Stimulated activated memory B cell treated with anti-CD40 and anti-IgM and Interleukin-4, amounts not matched to agents 10 μg/mL and 1 μg/mL and 100 μg/mL, for 72 hours (primary cell): ENCODE data around the gene MAJIN.
"Not testable (repeated sequence)": the region's sequence is repeated elsewhere in the genome, so short reads cannot be mapped to it uniquely, and the experiment has no call there.

Source experiments
- ATAC-seq: fragments of 150-1000 bp; cut with Tn5 transposase; 2 replicates; pipeline ENCODE4 v1.10.0; 2021
- H3K27ac Mint-ChIP-seq: one replicate; pipeline ENCODE4 v1.8.0; 2022; ENCODE audit warnings: mild to moderate bottlenecking, mixed read lengths
- H3K27me3 Mint-ChIP-seq: one replicate; pipeline ENCODE4 v1.8.0; 2022; ENCODE audit warnings: mixed read lengths
- H3K36me3 Mint-ChIP-seq: one replicate; pipeline ENCODE4 v1.8.0; 2022; ENCODE audit warnings: mixed read lengths
- H3K4me1 Mint-ChIP-seq: one replicate; pipeline ENCODE4 v1.8.0; 2022; ENCODE audit warnings: mixed read lengths
- H3K4me3 Mint-ChIP-seq: one replicate; pipeline ENCODE4 v1.8.0; 2022; ENCODE audit warnings: mild to moderate bottlenecking, moderate library complexity, mixed read lengths
- H3K9me3 Mint-ChIP-seq: one replicate; pipeline ENCODE4 v1.8.0; 2022; ENCODE audit warnings: mixed read lengths

The MAJIN gene

DNA sequence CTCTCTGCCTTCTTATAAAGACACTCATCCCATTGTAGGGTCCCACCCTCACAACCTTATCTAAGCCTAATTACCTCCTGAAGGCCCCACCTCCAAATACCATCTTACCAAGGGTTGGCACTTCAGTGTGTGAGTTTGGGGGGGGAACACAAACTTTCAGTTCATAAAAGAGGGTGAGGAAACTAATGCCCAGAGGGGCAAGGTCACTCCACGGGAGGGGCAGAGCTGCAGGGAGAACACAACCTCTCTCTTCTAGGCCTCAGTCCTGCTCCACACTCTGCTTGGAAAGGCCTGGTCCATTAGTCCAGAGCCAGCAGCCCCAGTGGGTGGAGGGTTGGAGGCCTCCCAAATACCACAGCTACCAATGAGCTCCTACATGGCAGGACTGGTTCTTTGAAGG is 27.6 kb upstream of the MAJIN start:
- H3K27ac Mint-ChIP-seq, result no peak overlapping the region
- H3K36me3 Mint-ChIP-seq, result no peaks in the 10 kb centered on the region
- no peaks in the 10 kb centered on the region for H3K27me3 Mint-ChIP-seq
- H3K4me1 Mint-ChIP-seq, result peaks cover 25% of the 10 kb centered on the region
- ATAC-seq, result no peak
- no peak overlapping the region for H3K4me3 Mint-ChIP-seq
- H3K9me3 Mint-ChIP-seq, result no peaks in the 10 kb centered on the region

DNA sequence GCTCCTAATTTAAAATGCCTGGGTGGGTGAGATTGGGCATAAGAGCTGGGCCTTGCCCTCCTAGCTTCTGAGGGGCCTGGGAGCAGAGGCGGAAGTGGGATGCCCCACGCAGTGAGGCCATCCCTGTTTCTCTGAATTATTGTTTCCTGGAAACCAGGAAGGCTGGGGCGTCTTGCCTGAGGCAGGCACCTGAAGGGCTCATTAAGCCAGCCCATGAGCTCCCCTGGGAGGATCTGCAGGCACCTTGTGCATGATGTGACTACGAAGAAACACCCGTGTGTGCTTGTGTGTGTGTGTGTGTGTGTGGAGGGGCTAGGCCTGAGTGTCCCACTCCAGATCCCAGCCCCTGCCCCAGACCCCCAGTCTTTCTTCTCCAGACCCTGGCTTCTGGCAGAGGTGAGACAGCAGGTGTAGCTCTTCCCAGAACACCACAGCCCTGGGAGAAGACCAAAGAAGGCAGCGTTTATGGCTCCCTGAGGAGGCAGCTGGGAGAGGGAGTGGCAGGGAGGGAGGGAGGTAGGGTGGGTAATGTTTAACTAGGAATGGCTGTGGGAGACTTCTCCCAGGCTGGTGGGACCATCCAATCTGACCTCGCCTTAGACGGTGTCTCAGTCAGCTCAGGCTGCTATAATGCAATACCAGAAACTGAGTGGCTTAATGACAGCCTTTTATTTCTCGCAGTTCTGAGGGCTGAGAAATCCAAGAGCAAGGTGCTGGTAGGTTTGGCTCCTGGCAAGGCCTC is 27.0 kb upstream of the MAJIN start:
- H3K36me3 Mint-ChIP-seq, result no peaks in the 10 kb centered on the region
- no peaks in the 10 kb centered on the region for H3K27me3 Mint-ChIP-seq
- no peak for ATAC-seq
- H3K27ac Mint-ChIP-seq, result peak overlapping the region; percentile 45
- no peaks in the 10 kb centered on the region for H3K9me3 Mint-ChIP-seq
- no peak overlapping the region for H3K4me3 Mint-ChIP-seq
- peaks cover 25% of the 10 kb centered on the region for H3K4me1 Mint-ChIP-seq

DNA sequence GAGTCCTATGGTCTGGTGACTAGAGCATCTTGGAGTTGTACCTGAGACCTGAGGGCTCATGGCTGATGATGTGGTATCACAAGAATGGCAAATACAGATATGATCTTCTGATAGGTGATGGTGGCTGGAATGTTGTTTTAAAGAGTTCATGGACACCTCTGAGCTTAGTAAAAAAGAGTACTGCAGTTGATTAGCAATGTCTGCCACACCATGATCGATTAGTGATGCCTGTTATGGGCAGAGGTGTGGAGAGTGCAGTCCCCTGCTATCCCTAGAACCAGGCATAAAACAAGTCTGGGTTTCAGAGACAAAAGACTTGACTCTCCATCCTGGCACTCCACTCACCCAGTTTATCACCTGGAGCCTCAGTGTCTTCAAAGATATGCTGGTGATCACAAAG is 26.2 kb upstream of the MAJIN start:
- no peak for ATAC-seq
- H3K27ac Mint-ChIP-seq, result peak overlapping the region; percentile 45
- no peaks in the 10 kb centered on the region for H3K9me3 Mint-ChIP-seq
- peaks cover 25% of the 10 kb centered on the region for H3K4me1 Mint-ChIP-seq
- no peak overlapping the region for H3K4me3 Mint-ChIP-seq
- no peaks in the 10 kb centered on the region for H3K27me3 Mint-ChIP-seq
- H3K36me3 Mint-ChIP-seq, result no peaks in the 10 kb centered on the region

DNA sequence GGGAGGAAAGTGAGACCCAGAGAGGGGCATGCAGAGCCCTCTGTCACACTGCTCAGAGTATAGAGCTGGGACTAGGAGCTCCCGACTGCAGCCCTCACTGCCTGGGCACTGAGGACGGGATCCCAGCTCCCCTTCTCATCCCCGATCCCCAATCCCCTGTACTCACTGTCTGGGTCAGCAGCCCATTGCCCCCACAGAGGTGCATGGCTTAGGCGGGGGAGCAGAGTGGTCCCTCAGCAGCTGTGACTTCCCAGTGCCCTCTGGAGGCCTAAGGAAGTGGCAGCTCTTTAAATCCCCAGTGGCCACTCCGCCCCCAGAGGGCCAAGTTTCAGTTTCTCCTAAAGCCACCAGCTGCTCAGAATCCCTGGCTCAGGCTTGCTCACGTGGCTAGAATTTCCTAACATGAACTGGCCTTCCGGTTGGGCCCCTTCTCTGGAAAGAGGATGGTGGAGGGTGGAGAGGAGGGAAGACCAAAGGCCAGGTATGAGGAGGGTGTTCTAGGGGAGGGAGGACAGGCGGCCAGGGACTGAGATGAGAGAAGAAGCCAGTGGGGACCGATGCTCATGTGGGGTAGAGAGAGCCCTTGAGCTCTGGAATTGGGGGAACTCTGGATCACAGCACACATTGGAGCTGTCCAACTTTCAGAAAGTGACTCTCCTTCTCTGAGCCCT is 24.9 kb upstream of the MAJIN start, which contains the start of gene BATF2:
TSS of gene BATF2 (minus strand) at position 262 of the 671 bp plus-strand sequence. CDS start at position 205, 57 bp downstream.
- ATAC-seq, result peak; percentile 79
- no peaks in the 10 kb centered on the region for H3K36me3 Mint-ChIP-seq
- H3K4me3 Mint-ChIP-seq, result peak within 1 kb of the TSS; percentile 74
- peak within 1 kb of the TSS; percentile 48 for H3K27ac Mint-ChIP-seq
- no peaks in the 10 kb centered on the region for H3K9me3 Mint-ChIP-seq
- peaks cover 28% of the 10 kb centered on the region for H3K4me1 Mint-ChIP-seq
- no peaks in the 10 kb centered on the region for H3K27me3 Mint-ChIP-seq

- H3K4me1 Mint-ChIP-seq, result peaks cover 34% of the 10 kb centered on the region
- H3K9me3 Mint-ChIP-seq, result no peaks in the 10 kb centered on the region
- H3K4me3 Mint-ChIP-seq, result peak overlapping the region; percentile 74
- peak overlapping the region; percentile 48 for H3K27ac Mint-ChIP-seq
- no peak for ATAC-seq
- H3K27me3 Mint-ChIP-seq, result no peaks in the 10 kb centered on the region
- no peaks in the 10 kb centered on the region for H3K36me3 Mint-ChIP-seq
Measured at GRCh38 chr11:64996327-64996709, 24.4 kb upstream of the MAJIN start.

- H3K27ac Mint-ChIP-seq, result peak overlapping the region; percentile 17
- peaks cover 53% of the 10 kb centered on the region for H3K4me1 Mint-ChIP-seq
- H3K9me3 Mint-ChIP-seq, result no peaks in the 10 kb centered on the region
- no peak for ATAC-seq
- H3K36me3 Mint-ChIP-seq, result no peaks in the 10 kb centered on the region
- no peaks in the 10 kb centered on the region for H3K27me3 Mint-ChIP-seq
- H3K4me3 Mint-ChIP-seq, result no peak overlapping the region
Measured at GRCh38 chr11:64994318-64994717, 22.4 kb upstream of the MAJIN start.

DNA sequence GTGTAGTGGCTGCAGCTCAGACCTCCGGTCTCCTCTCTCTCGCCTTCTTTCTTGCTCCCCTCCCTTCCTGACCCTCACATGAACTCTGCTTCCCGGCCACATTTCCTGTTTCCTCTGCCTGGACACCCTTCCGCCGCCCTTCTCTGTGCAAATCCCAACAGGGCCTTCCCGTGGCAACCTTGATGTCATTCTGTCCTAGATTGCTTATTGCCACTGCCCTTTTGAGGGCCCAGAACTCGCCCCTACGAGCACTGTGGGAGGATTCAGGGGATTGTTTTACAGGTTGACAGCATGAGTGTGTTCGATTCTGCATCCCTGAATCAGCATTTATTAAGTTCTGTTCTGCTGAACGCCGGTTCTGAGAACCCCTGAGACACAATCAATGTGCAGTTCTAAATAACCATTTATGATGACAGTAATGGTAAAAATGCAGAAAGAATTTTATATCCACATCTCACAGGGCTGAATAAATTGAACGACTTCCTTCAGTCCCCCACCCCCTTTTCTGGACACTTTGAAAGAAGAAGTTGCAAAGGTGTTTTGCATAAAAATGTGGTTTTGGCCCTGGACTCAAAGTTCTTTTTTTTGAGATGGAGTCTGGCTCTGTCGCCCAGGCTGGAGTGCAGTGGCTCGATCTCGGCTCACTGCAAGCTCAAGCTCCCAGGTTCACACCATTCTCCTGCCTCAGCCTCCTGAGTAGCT is 18.5 kb upstream of the MAJIN start:
- Mint-ChIP-seq H3K4me1 (peaks cover 56% of the 10 kb centered on the region), H3K4me3 (peak overlapping the region; percentile 45), H3K36me3 (no peaks in the 10 kb centered on the region), H3K27ac (peak overlapping the region; percentile 75), H3K27me3 (no peaks in the 10 kb centered on the region), H3K9me3 (no peaks in the 10 kb centered on the region)
- ATAC-seq, result peak; percentile 55

- Mint-ChIP-seq H3K27ac (peak overlapping the region; percentile 75), H3K4me3 (no peak overlapping the region), H3K27me3 (no peaks in the 10 kb centered on the region), H3K9me3 (no peaks in the 10 kb centered on the region), H3K4me1 (peaks cover 66% of the 10 kb centered on the region), H3K36me3 (no peaks in the 10 kb centered on the region)
- no peak for ATAC-seq
Measured at GRCh38 chr11:64989416-64989815, 17.5 kb upstream of the MAJIN start.

DNA sequence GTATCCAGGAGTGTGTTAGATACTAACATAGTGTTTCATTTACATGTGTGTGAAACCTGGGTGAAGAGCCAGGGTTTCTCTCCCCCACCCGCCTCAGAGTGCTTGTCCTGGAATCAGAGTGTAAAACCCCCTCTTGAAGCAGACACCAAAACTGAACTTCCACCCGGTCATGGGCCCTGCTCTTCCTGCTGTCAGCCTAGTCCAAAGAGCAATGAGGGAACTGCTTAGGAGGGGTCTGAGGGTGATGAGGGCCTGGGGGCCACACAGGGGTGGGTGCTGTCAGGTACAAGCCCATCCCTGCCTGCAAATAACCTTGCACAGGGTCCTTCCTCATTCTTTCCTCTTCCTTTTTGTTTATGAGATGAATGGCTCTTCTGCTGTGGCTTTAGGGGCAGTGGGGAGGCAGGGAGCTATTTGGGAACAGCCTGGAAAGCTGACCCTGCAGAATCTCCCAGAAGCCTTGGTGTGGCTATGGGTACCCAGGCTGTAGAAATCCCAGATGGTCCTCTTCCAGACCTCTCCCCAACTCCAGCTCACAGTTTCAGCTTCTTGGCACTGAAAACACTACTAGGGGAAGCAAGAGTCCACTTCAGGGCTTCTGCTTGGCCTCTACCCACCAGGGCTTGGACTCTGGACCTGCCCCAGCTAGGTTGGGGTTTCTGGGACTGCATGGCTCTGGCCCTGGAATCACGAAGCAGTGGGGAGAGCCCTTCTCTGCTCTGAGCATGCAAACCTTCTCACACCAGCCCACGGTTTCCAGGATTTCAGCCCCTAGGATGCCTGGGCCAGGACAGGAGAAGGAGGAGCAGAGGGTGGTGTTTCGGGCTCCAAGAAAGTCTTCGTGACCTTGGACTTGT is 16.3 kb upstream of the MAJIN start:
- H3K9me3 Mint-ChIP-seq, result no peaks in the 10 kb centered on the region
- no peaks in the 10 kb centered on the region for H3K36me3 Mint-ChIP-seq
- peaks cover 67% of the 10 kb centered on the region for H3K4me1 Mint-ChIP-seq
- H3K27me3 Mint-ChIP-seq, result no peaks in the 10 kb centered on the region
- H3K4me3 Mint-ChIP-seq, result no peak overlapping the region
- ATAC-seq, result no peak
- peak overlapping the region; percentile 75 for H3K27ac Mint-ChIP-seq

DNA sequence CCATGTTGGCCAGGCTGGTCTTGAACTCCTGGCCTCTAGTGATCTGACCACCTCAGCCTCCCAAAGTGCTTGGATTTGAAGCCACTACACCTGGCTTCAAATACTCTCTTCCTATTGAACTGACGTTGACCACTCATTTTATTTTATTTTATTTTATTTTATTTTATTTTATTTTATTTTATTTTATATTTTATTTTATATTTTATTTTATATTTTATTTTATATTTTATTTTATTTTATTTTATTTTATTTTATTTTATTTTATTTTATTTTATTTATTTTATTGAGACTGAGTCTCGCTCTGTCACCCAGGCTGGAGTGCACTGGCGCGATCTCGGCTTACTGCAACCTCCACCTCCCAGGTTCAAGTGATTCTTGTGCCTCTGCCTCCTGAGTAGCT is 11.4 kb upstream of the MAJIN start:
- not testable (repeated sequence) for H3K27ac Mint-ChIP-seq, H3K36me3 Mint-ChIP-seq, H3K27me3 Mint-ChIP-seq, ATAC-seq, H3K9me3 Mint-ChIP-seq, H3K4me3 Mint-ChIP-seq
- peaks cover 34% of the 10 kb centered on the region for H3K4me1 Mint-ChIP-seq

DNA sequence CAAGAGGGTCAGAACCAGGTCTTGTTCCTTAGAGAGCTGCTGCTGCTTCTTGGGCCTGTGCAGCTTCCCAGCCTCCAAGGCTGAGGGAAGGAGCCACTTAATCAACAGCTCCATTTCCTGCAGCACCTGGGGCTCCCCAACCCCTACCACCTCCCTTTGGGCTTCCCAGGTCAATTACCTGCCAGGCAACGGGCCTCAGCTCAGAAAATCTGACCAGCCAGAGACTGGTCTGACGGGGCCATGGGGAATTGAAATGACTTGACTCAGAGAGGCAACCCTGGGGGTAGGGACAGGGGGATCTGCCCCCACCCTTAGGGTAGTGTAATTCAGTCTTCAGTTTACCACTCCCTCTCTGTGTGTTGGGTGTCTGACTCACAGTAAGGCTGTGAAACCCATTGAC is 4.7 kb upstream of the MAJIN start:
- Mint-ChIP-seq H3K4me3 (no peak overlapping the region), H3K9me3 (no peaks in the 10 kb centered on the region), H3K36me3 (no peaks in the 10 kb centered on the region), H3K27ac (no peak overlapping the region), H3K4me1 (peaks cover 20% of the 10 kb centered on the region), H3K27me3 (no peaks in the 10 kb centered on the region)
- no peak for ATAC-seq

DNA sequence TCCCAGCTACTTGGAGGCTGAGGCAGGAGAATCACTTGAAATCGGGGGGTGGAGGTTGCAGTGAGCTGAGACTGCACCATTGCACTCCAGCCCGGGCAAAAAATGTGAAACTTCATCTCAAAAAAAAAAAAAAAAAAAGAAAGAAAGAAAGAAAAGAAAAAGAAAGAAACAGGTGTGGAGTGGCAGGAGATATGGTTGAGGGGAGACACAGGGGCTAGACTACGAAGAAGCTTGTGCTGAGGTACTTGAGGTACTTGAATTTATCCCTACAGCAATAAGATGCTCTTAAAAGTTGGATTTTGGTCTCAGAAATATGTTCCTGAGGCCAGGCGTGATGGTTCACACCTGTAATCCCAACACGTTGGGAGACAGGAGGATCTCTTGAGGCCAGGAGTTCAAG is 2.2 kb upstream of the MAJIN start:
- no peaks in the 10 kb centered on the region for H3K27me3 Mint-ChIP-seq
- H3K27ac Mint-ChIP-seq, result peak overlapping the region; percentile 54
- H3K4me1 Mint-ChIP-seq, result peaks cover 29% of the 10 kb centered on the region
- no peaks in the 10 kb centered on the region for H3K36me3 Mint-ChIP-seq
- ATAC-seq, result no peak
- H3K9me3 Mint-ChIP-seq, result no peaks in the 10 kb centered on the region
- no peak overlapping the region for H3K4me3 Mint-ChIP-seq

DNA sequence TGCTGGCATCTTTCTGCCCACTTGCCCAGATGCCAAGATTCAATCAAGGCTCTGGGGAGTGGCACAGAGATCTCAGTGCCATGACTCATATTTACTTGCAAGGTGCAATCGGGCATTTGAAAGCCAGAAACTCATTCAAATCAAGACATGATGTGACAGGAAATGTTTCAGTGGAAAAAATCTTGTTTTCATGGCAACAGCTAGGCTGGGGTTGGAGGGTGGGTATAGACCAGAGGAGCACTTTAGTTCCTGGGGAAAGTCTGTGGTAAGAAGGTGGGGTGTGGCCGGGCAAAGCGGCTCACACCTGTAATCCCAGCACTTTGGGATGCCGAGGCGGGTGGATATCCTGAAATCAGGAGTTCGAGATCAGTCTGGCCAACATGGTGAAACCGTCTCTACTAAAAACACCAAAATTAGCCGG is 1.2 kb downstream of the MAJIN start:
- Mint-ChIP-seq H3K4me3 (peak overlapping the region; percentile 77), H3K27me3 (no peaks in the 10 kb centered on the region), H3K9me3 (no peaks in the 10 kb centered on the region), H3K36me3 (no peaks in the 10 kb centered on the region), H3K27ac (peak overlapping the region; percentile 68), H3K4me1 (peaks cover 23% of the 10 kb centered on the region)
- ATAC-seq, result peak; percentile 53

DNA sequence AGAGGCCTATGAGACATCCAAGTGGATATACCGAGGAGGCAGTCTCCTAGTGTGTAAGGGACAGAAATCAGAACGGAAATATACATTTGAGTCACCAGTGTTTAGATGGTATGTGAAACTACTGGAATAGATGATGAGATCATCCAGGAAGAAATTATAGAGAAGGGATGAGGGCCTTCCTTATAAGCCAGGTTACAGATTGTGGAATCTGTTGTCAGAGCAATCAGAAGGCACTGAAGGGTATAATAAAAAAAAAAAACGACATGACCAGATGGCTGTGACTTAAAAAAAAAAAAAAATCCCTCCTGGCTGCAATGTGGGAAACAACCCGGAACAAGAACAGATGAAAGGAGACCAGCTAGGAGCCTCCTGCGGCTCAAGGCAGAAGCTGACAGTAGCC is 2.7 kb downstream of the MAJIN start:
- Mint-ChIP-seq H3K9me3 (no peaks in the 10 kb centered on the region), H3K27ac (no peak overlapping the region)
- no peak for ATAC-seq

DNA sequence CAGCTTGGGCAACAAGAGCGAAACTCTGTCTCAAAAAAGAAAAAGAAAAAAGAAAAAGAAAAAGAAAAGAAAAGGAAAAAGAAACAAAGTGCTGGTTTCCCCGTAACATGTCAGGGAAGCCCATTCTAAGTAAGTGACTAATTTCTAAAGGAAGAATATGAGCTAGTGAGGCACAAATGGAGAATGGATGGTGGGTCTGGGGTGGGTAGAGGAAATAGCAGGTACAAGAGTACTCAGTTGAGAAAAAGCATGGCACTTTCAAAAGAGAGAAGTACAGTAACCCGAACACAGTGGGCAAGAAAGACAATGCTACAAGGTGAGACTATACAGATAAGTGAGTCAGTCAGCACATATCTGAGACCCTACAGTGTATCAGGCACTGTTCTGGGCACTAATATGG is 4.5 kb downstream of the MAJIN start:
- H3K36me3 Mint-ChIP-seq, result no peaks in the 10 kb centered on the region
- no peaks in the 10 kb centered on the region for H3K27me3 Mint-ChIP-seq
- ATAC-seq, result no peak
- peaks cover 9% of the 10 kb centered on the region for H3K4me1 Mint-ChIP-seq
- H3K9me3 Mint-ChIP-seq, result no peaks in the 10 kb centered on the region
- H3K4me3 Mint-ChIP-seq, result no peak overlapping the region
- H3K27ac Mint-ChIP-seq, result peak overlapping the region; percentile 35

More for the DNA sequence above, 2.7 kb downstream of the MAJIN start:
- Mint-ChIP-seq H3K27me3 (no peaks in the 10 kb centered on the region), H3K4me3 (no peak overlapping the region), H3K36me3 (no peaks in the 10 kb centered on the region), H3K4me1 (peaks cover 15% of the 10 kb centered on the region)
